Nephron progenitor cell (in vitro differentiated cells): ENCODE data around the gene LCN10.
"Not testable (repeated sequence)": the region's sequence is repeated elsewhere in the genome, so short reads cannot be mapped to it uniquely, and the experiment has no call there.

Source experiments
- DNase-seq: peaks from one replicate; pipeline ENCODE4 v3.0.0; 2021
- H3K27ac Mint-ChIP-seq: 2 replicates; pipeline ENCODE4 v1.8.0; 2021; ENCODE audit warnings: mild to moderate bottlenecking, moderate library complexity, mixed read lengths
- H3K27me3 Mint-ChIP-seq: 2 replicates; pipeline ENCODE4 v1.8.0; 2021; ENCODE audit warnings: mild to moderate bottlenecking, low read depth, mixed read lengths; ENCODE audit not compliant: poor library complexity
- H3K36me3 Mint-ChIP-seq: 2 replicates; pipeline ENCODE4 v1.8.0; 2021; ENCODE audit warnings: low read depth, mixed read lengths
- H3K4me1 Mint-ChIP-seq: 2 replicates; pipeline ENCODE4 v1.8.0; 2021; ENCODE audit warnings: mixed read lengths
- H3K4me3 Mint-ChIP-seq: 2 replicates; pipeline ENCODE4 v1.8.0; 2021; ENCODE audit warnings: mild to moderate bottlenecking, moderate library complexity, mixed read lengths
- H3K9me3 Mint-ChIP-seq: 2 replicates; pipeline ENCODE4 v1.8.0; 2021; ENCODE audit warnings: mild to moderate bottlenecking, moderate library complexity, mixed read lengths
- CTCF ChIP-seq: fragments of 200-600 bp; sonication (generic); IDR thresholded peaks from 2 replicates; pipeline ENCODE4 v1.5.0; 2021; ENCODE audit warnings: antibody characterized with exemption

The LCN10 gene

GRCh38 chr9:136742591-136743391 is at the start of gene LCN10:
Gene LCN10 (minus strand): TSS chr9:136742940. CDS start chr9:136742903, 37 bp downstream.
- Mint-ChIP-seq H3K36me3 (no peaks in the 10 kb centered on the region), H3K4me3 (no peak within 1 kb of the TSS), H3K4me1 (peaks cover 11% of the 10 kb centered on the region), H3K27me3 (peaks cover 15% of the 10 kb centered on the region), H3K27ac (no peak within 1 kb of the TSS), H3K9me3 (peaks cover 5% of the 10 kb centered on the region)
- TF ChIP-seq CTCF: peak; percentile 51
- DNase-seq: peak; percentile 76

GRCh38 chr9:136791516-136792276 is 49.0 kb upstream of the LCN10 start:
- peak overlapping the region; percentile 78 for H3K4me3 Mint-ChIP-seq
- peaks cover 9% of the 10 kb centered on the region for H3K27me3 Mint-ChIP-seq
- H3K9me3 Mint-ChIP-seq: no peaks in the 10 kb centered on the region
- peaks cover 64% of the 10 kb centered on the region for H3K4me1 Mint-ChIP-seq
- no peaks in the 10 kb centered on the region for H3K36me3 Mint-ChIP-seq
- peak; percentile 94 for TF ChIP-seq CTCF
- DNase-seq: peak; percentile 67
- no peak overlapping the region for H3K27ac Mint-ChIP-seq

GRCh38 chr9:136790640-136791515 is 48.1 kb upstream of the LCN10 start, which contains the start of gene TMEM141:
Gene TMEM141 (plus strand): TSS chr9:136791344. CDS start chr9:136791371, 27 bp downstream.
- Mint-ChIP-seq H3K36me3 (no peaks in the 10 kb centered on the region), H3K4me3 (peak within 1 kb of the TSS; percentile 78), H3K27me3 (peaks cover 17% of the 10 kb centered on the region), H3K27ac (no peak within 1 kb of the TSS), H3K9me3 (no peaks in the 10 kb centered on the region), H3K4me1 (peaks cover 56% of the 10 kb centered on the region)
- no peak for TF ChIP-seq CTCF
- peak; percentile 100 for DNase-seq

- TF ChIP-seq CTCF: no peak
- no peak overlapping the region for H3K27ac Mint-ChIP-seq
- no peaks in the 10 kb centered on the region for H3K9me3 Mint-ChIP-seq
- peaks cover 18% of the 10 kb centered on the region for H3K27me3 Mint-ChIP-seq
- no peak for DNase-seq
- H3K36me3 Mint-ChIP-seq: no peaks in the 10 kb centered on the region
- peaks cover 53% of the 10 kb centered on the region for H3K4me1 Mint-ChIP-seq
- H3K4me3 Mint-ChIP-seq: no peak overlapping the region
Observed at GRCh38 chr9:136789523-136789937, 46.8 kb upstream of the LCN10 start.

GRCh38 chr9:136788644-136789522 is 46.1 kb upstream of the LCN10 start:
- Mint-ChIP-seq H3K27me3 (peaks cover 18% of the 10 kb centered on the region), H3K4me1 (peaks cover 54% of the 10 kb centered on the region), H3K27ac (peak overlapping the region; percentile 28)
- H3K9me3 Mint-ChIP-seq, H3K4me3 Mint-ChIP-seq, DNase-seq, H3K36me3 Mint-ChIP-seq: not testable (repeated sequence)
